Neuron (in vitro differentiated cells): ENCODE measurements around the gene DYNC1H1.
A peak's percentile ranks its signal among the peaks of the same experiment; 100 is the strongest.

Experiments used
- H2AFZ ChIP-seq: one replicate; pipeline ENCODE4 v1.6.1; 2013; ENCODE audit warnings: low read depth, mild to moderate bottlenecking, inconsistent platforms, low read length, moderate library complexity
- H3K27me3 ChIP-seq: one replicate; pipeline ENCODE4 v1.6.1; 2013; ENCODE audit warnings: low read length; ENCODE audit not compliant: insufficient read depth
- H3K36me3 ChIP-seq: one replicate; pipeline ENCODE4 v1.6.1; 2013; ENCODE audit warnings: low read length; ENCODE audit not compliant: insufficient read depth
- H3K4me1 ChIP-seq: one replicate; pipeline ENCODE4 v1.6.1; 2013; ENCODE audit warnings: low read length; ENCODE audit not compliant: insufficient read depth
- H3K4me3 ChIP-seq: 2 replicates; pipeline ENCODE4 v1.5.1; 2013; ENCODE audit warnings: mild to moderate bottlenecking, low read length, moderate library complexity
- H3K9me3 ChIP-seq: one replicate; pipeline ENCODE4 v1.6.1; 2013; ENCODE audit warnings: low read length

The DYNC1H1 gene

DNA sequence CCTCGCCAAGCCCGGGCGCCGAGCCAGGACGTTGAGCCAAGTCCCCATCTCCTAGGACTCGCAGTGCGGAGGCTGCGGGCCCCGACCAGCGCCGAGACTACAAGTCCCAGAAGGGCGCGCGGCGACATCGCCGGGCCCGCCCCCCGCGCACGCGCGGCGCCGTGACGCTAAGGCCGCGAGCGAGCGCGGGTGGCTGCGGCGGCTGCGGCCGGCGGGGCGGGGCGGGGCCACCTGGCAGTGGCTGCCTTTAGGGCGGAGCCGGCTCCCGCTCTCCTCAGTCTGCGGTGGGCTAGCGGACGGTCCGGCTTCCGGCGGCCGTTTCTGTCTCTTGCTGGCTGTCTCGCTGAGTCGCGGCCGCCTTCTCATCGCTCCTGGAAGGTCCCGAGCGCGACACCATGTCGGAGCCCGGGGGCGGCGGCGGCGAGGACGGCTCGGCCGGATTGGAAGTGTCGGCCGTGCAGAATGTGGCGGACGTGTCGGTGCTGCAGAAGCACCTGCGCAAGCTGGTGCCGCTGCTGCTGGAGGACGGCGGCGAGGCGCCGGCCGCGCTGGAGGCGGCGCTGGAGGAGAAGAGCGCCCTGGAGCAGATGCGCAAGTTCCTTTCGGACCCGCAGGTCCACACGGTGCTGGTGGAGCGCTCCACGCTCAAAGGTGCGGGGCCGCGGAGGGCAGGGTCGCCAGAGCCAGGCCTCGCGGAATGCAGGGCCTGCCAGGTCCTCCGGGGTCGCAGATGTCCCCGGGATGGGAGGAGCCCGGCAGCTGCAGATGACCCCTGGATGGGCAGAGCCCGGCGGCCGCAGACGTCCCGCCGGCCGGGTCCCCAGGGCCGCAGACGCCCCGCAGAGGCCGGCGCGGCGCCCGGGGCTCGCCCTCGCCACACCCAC is at the start of gene DYNC1H1:
DYNC1H1 (plus strand) TSS at position 277 of the 884 bp plus-strand sequence; CDS start at position 396, 119 bp downstream.
- peak within 1 kb of the TSS; percentile 75 for H2AFZ ChIP-seq
- H3K9me3 ChIP-seq: no peaks in the 10 kb centered on the region
- no peaks in the 10 kb centered on the region for H3K27me3 ChIP-seq
- H3K36me3 ChIP-seq: peaks cover 10% of the 10 kb centered on the region
- peak within 1 kb of the TSS; percentile 70 for H3K4me3 ChIP-seq
- peaks cover 21% of the 10 kb centered on the region for H3K4me1 ChIP-seq

DNA sequence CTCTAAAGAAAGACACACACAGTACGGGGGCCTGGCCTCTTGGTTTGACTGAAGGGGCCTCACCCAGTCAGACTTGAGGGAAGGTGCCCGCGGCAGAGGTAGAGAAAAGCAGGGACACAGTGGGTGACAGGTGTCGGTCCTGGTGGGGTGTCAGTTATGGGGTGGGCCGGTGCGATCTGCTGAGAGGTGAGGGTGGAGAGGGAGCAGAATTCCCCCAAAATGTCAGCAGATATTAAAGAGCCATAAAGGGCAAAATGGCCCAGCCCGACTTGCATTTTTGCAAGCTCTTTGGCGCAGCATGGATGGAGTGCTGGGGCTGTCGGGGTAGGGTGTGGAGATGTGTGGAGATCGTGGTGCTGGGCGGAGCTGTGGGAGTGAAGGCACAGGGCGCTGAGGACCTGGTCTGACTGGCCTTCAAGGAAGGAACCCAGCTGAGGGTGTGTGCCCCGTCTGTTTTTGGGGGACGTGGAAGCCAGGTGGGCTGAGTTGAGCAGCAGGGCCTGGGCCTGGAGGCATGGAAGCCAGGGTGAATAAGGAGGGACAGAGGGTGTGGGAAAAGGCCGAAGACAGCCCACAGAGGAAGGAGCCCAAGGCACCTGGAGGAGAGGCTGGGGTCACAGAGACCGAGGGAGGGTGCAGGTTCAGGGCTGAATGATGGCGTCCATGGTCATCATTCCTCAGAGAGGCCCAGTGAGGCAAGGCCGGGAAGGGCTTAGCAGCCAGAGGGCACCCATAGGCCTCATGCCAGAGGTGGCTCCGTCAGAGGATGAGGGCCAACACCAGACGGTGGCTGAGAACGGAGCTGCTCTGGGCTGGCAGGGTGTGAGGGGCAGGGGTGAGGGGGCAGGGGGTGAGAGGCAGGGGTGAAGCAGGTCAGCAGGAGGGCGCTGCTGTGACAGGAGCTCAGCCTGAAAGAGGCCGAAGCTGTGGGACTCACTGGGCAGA is 48.2 kb upstream of the DYNC1H1 start:
- no peaks in the 10 kb centered on the region for H3K27me3 ChIP-seq
- no peaks in the 10 kb centered on the region for H3K9me3 ChIP-seq
- peaks cover 42% of the 10 kb centered on the region for H3K36me3 ChIP-seq
- H2AFZ ChIP-seq: no peak overlapping the region
- H3K4me3 ChIP-seq: no peak overlapping the region
- no peaks in the 10 kb centered on the region for H3K4me1 ChIP-seq

DNA sequence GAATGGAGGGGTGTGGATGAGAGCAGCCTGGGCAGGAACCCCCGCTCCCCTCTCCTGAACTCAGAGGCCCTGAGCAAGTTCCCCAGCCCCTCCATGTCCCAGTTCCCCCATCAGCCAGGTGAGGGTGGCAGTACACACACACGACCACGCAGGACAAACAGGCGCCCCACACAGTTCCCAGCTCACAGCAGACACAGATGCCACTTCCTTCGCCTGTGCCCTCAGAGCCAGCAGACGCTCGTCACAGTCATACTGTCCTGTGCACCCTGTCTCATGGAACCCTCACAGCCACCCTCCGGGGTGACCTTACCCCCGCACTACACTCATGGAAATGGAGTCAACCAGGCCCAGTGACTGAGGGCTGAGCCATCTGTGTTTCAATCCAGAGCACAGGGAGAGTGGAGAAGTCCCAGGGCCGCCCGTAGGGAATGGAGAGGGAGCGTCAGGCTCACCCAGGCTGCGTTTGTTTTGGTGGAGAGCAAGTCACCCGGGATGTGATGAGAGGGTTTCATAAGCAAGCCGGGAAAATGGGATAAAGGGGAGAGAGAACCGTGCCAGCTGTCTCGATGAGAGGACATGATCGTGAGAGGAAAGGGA is 47.5 kb upstream of the DYNC1H1 start:
- Histone ChIP-seq H3K4me3 (no peak overlapping the region), H3K36me3 (peaks cover 39% of the 10 kb centered on the region), H3K4me1 (no peaks in the 10 kb centered on the region), H2AFZ (no peak overlapping the region), H3K27me3 (no peaks in the 10 kb centered on the region), H3K9me3 (no peaks in the 10 kb centered on the region)

DNA sequence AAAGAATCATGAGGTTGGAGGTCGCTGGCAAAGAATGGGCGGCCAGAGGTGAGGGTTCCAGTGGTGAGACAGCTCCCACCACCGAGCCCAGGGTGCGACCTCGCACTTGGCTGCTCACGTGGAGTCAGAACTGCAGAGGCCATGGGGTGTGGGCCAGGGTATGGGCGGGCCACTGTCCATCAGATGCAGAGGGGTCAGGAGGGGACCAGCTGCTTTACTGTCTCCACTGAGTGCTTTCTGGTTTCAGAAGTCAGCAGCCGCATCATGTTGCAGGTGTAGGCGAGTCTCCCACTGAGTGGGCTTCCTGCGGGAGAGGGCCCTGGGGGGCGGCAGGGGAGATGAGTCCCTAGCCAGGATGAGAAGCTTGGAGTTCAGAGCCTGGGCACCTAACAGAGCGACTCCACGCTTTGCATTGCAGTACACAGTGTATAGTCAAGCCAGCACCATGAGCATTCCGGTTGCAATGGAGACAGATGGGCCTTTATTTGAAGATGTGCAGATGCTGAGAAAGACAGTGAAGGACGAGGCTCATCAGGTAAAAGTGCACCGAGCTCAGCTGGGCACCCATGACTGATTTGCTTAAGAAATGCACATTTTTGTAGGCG is 46.9 kb upstream of the DYNC1H1 start:
- H3K9me3 ChIP-seq: no peaks in the 10 kb centered on the region
- no peaks in the 10 kb centered on the region for H3K4me1 ChIP-seq
- peaks cover 37% of the 10 kb centered on the region for H3K36me3 ChIP-seq
- no peak overlapping the region for H2AFZ ChIP-seq
- no peak overlapping the region for H3K4me3 ChIP-seq
- no peaks in the 10 kb centered on the region for H3K27me3 ChIP-seq

GRCh38 chr14:101918065-101918989 is 46.0 kb upstream of the DYNC1H1 start:
- no peaks in the 10 kb centered on the region for H3K4me1 ChIP-seq
- no peak overlapping the region for H2AFZ ChIP-seq
- no peaks in the 10 kb centered on the region for H3K27me3 ChIP-seq
- H3K36me3 ChIP-seq: peaks cover 39% of the 10 kb centered on the region
- no peaks in the 10 kb centered on the region for H3K9me3 ChIP-seq
- no peak overlapping the region for H3K4me3 ChIP-seq

GRCh38 chr14:101920271-101920670 is 44.1 kb upstream of the DYNC1H1 start:
- Histone ChIP-seq H2AFZ (no peak overlapping the region), H3K9me3 (no peaks in the 10 kb centered on the region), H3K4me3 (no peak overlapping the region), H3K36me3 (peaks cover 31% of the 10 kb centered on the region), H3K27me3 (no peaks in the 10 kb centered on the region), H3K4me1 (no peaks in the 10 kb centered on the region)

DNA sequence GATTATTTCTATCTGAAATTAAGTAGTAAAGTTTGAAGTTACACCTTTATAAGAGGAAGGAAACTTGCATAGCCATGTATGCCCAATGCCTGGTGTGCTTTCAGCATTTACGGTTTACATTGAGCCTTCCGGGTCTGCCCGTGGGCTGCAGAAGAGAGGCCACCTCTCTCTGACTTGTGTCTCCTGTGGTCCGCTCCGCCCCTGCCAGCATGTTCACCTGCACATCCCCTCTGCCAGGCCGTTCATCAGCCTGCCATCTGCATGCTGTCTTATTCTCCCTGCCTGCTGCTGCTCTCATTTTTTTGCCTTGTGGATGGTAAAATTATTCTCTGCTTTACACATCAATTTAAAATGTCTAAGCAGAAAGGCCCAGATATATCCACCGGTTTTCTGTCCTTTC is 41.5 kb upstream of the DYNC1H1 start:
- Histone ChIP-seq H3K27me3 (no peaks in the 10 kb centered on the region), H3K9me3 (no peaks in the 10 kb centered on the region), H3K36me3 (peaks cover 34% of the 10 kb centered on the region), H2AFZ (no peak overlapping the region), H3K4me1 (no peaks in the 10 kb centered on the region), H3K4me3 (no peak overlapping the region)

- Histone ChIP-seq H3K4me1 (no peaks in the 10 kb centered on the region), H3K27me3 (no peaks in the 10 kb centered on the region), H3K9me3 (no peaks in the 10 kb centered on the region), H2AFZ (no peak overlapping the region), H3K36me3 (peaks cover 24% of the 10 kb centered on the region), H3K4me3 (no peak overlapping the region)
Observed at GRCh38 chr14:101925152-101925551, 39.2 kb upstream of the DYNC1H1 start.

GRCh38 chr14:101926085-101926484 is 38.3 kb upstream of the DYNC1H1 start:
- Histone ChIP-seq H3K27me3 (no peaks in the 10 kb centered on the region), H3K4me3 (no peak overlapping the region), H3K4me1 (no peaks in the 10 kb centered on the region), H2AFZ (no peak overlapping the region), H3K9me3 (no peaks in the 10 kb centered on the region), H3K36me3 (peaks cover 22% of the 10 kb centered on the region)

- Histone ChIP-seq H3K27me3 (no peaks in the 10 kb centered on the region), H3K36me3 (peaks cover 22% of the 10 kb centered on the region), H2AFZ (no peak overlapping the region), H3K4me1 (no peaks in the 10 kb centered on the region), H3K4me3 (no peak overlapping the region), H3K9me3 (no peaks in the 10 kb centered on the region)
Observed at GRCh38 chr14:101926620-101927019, 37.8 kb upstream of the DYNC1H1 start.

GRCh38 chr14:101927859-101928258 is 36.5 kb upstream of the DYNC1H1 start:
- no peak overlapping the region for H2AFZ ChIP-seq
- H3K36me3 ChIP-seq: peaks cover 19% of the 10 kb centered on the region
- no peak overlapping the region for H3K4me3 ChIP-seq
- H3K4me1 ChIP-seq: no peaks in the 10 kb centered on the region
- H3K27me3 ChIP-seq: no peaks in the 10 kb centered on the region
- no peaks in the 10 kb centered on the region for H3K9me3 ChIP-seq

DNA sequence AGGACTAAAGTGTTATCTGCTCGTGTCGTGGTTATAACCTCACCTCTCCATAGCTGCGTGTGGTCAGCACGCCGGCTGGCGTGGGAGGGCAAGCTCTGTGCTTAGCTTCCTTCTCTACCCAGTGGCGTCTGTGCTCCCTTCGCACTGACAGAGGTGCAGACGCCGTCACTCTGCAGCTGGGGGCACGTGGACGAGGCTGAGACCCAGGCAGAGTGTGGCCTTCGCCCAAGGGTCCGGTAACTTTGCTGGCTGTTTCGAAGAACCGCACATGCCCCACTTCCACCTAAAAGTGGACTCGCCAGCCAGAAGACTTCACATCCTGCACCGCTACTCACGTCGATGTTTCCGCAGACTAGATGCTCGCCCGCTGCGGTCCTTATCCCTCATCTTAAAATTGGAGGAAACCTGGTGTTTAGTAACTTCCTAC is 35.9 kb upstream of the DYNC1H1 start:
- Histone ChIP-seq H3K4me1 (no peaks in the 10 kb centered on the region), H3K4me3 (no peak overlapping the region), H2AFZ (no peak overlapping the region), H3K27me3 (no peaks in the 10 kb centered on the region), H3K36me3 (peaks cover 14% of the 10 kb centered on the region), H3K9me3 (no peaks in the 10 kb centered on the region)
